Renal pelvis (tissue), 4 donors: Measurements from ENCODE around the gene PAFAH1B2. TPM values are rescaled to one million over a fixed set of nuclear protein-coding genes. Genes with fewer than 3 reads are reported as not detected.
A peak's percentile ranks its signal among the peaks of the same experiment; 100 is the strongest.
"Not testable (repeated sequence)": the region's sequence is repeated elsewhere in the genome, so short reads cannot be mapped to it uniquely, and the experiment has no call there.

Source experiments
- DNase-seq: peaks from one replicate; pipeline ENCODE4 v3.0.0-alpha.2; 2013
- polyA plus RNA-seq, 3 donors: library from polyadenylated mRNA; unstranded; fragments of 120-200 nt; gene quantifications; one replicate each; pipeline ENCODE4 v1.2.1, GENCODE V29; 2013; ENCODE audit not compliant: insufficient read length in 3 of 3

The PAFAH1B2 gene
- polyA plus RNA-seq, 3 donors = 64.9 to 81.7 (median 74.5) TPM

GRCh38 chr11:117117681-117118080, 26.4 kb upstream of the PAFAH1B2 start:
- no peak for DNase-seq

- no peak for DNase-seq
Observed at GRCh38 chr11:117121176-117121575, 22.9 kb upstream of the PAFAH1B2 start.

GRCh38 chr11:117122556-117122955, 21.5 kb upstream of the PAFAH1B2 start:
- DNase-seq = no peak

- DNase-seq = no peak
Observed at GRCh38 chr11:117126223-117126965, 17.7 kb upstream of the PAFAH1B2 start.

- no peak for DNase-seq
Observed at GRCh38 chr11:117127171-117127901, 16.8 kb upstream of the PAFAH1B2 start.

GRCh38 chr11:117128289-117128688, 15.8 kb upstream of the PAFAH1B2 start:
- DNase-seq = no peak

- not testable (repeated sequence) for DNase-seq
Observed at GRCh38 chr11:117130396-117130795, 13.7 kb upstream of the PAFAH1B2 start.

GRCh38 chr11:117130879-117131278, 13.2 kb upstream of the PAFAH1B2 start:
- DNase-seq = no peak

- DNase-seq = no peak
Observed at GRCh38 chr11:117134431-117134830, 9.7 kb upstream of the PAFAH1B2 start.

- DNase-seq = not testable (repeated sequence)
Observed at GRCh38 chr11:117134979-117135378, 9.1 kb upstream of the PAFAH1B2 start.

- DNase-seq = not testable (repeated sequence)
Observed at GRCh38 chr11:117137223-117138086, 6.6 kb upstream of the PAFAH1B2 start.

- peak; percentile 36 for DNase-seq
Observed at GRCh38 chr11:117143390-117143789, 697 bp upstream of the PAFAH1B2 start.

GRCh38 chr11:117144477-117145392, 648 bp downstream of the PAFAH1B2 start:
- peak; percentile 45 for DNase-seq

GRCh38 chr11:117145393-117145761, 1.3 kb downstream of the PAFAH1B2 start:
- DNase-seq = peak; percentile 81

- DNase-seq = no peak
Observed at GRCh38 chr11:117146521-117146920, 2.4 kb downstream of the PAFAH1B2 start.

GRCh38 chr11:117152066-117152465, 8.0 kb downstream of the PAFAH1B2 start:
- no peak for DNase-seq

GRCh38 chr11:117154468-117154867, 10.4 kb downstream of the PAFAH1B2 start:
- no peak for DNase-seq

- DNase-seq = no peak
Observed at GRCh38 chr11:117157507-117157906, 13.4 kb downstream of the PAFAH1B2 start.

GRCh38 chr11:117159892-117160291, 15.8 kb downstream of the PAFAH1B2 start:
- no peak for DNase-seq

- no peak for DNase-seq
Observed at GRCh38 chr11:117160826-117161225, 16.7 kb downstream of the PAFAH1B2 start.

- DNase-seq = no peak
Observed at GRCh38 chr11:117166491-117166890, 22.4 kb downstream of the PAFAH1B2 start.
